Fibroblast of the aortic adventitia (primary cell): ENCODE measurements around the gene SLC36A1. TPM values are rescaled to one million over a fixed set of nuclear protein-coding genes. Genes with fewer than 3 reads are reported as not detected.

ENCODE experiments used
- DNase-seq: peaks from one replicate; pipeline ENCODE4 v3.0.0-alpha.2; 2010; ENCODE audit warnings: low read depth
- H3K4me3 ChIP-seq: 2 replicates; pipeline ENCODE4 v1.5.1; 2011; ENCODE audit warnings: low read depth, mild to moderate bottlenecking, control low read depth, low read length, moderate library complexity
- CTCF ChIP-seq: IDR thresholded peaks from 2 replicates; pipeline ENCODE4 v1.5.1; 2011; ENCODE audit warnings: mild to moderate bottlenecking, low read length, control low read depth, inconsistent platforms; ENCODE audit not compliant: insufficient read depth
- total RNA-seq: library from RNA; depleted of rRNA; stranded (reverse); fragments of >200 nt; gene quantifications from 2 replicates; pipeline ENCODE4 v1.2.3, GENCODE V29; 2012; ENCODE audit warnings: low replicate concordance

Gene SLC36A1
- total RNA-seq, 1 donor = 15.2 TPM

GRCh38 chr5:151480384-151481293 lies 33.2 kb downstream of the SLC36A1 start:
- no peak for TF ChIP-seq CTCF
- DNase-seq = peak; percentile 29
- no peak overlapping the region for H3K4me3 ChIP-seq

- no peak overlapping the region for H3K4me3 ChIP-seq
- no peak for DNase-seq
- no peak for TF ChIP-seq CTCF
These were observed 35.8 kb downstream of the SLC36A1 start for GRCh38 chr5:151483176-151483575.

- no peak for DNase-seq
- TF ChIP-seq CTCF = no peak
- no peak overlapping the region for H3K4me3 ChIP-seq
These were observed 36.2 kb downstream of the SLC36A1 start for GRCh38 chr5:151483647-151484046.

- no peak for TF ChIP-seq CTCF
- DNase-seq = no peak
- H3K4me3 ChIP-seq = no peak overlapping the region
These were observed 40.1 kb downstream of the SLC36A1 start for GRCh38 chr5:151487544-151487943.

GRCh38 chr5:151490627-151491026 lies 43.2 kb downstream of the SLC36A1 start:
- H3K4me3 ChIP-seq = no peak overlapping the region
- no peak for TF ChIP-seq CTCF
- DNase-seq = no peak

GRCh38 chr5:151491062-151491461 lies 43.7 kb downstream of the SLC36A1 start:
- no peak overlapping the region for H3K4me3 ChIP-seq
- no peak for TF ChIP-seq CTCF
- no peak for DNase-seq
